OCI-LY1 (cell line): ENCODE results near the gene CLSTN2.

ENCODE experiments used
- CTCF ChIP-seq: fragments of 200-600 bp; sonication (generic), shearing (Covaris generic); IDR thresholded peaks from 2 replicates; pipeline ENCODE4 v1.5.1; 2017; ENCODE audit warnings: mild to moderate bottlenecking, antibody characterized with exemption, low read length, moderate library complexity, mixed read lengths
- EZH2 ChIP-seq: fragments of 200-600 bp; sonication (generic), shearing (Covaris generic); IDR thresholded peaks from 2 replicates; pipeline ENCODE4 v1.8.0; 2017; ENCODE audit warnings: borderline replicate concordance, mixed run types, mild to moderate bottlenecking, antibody characterized with exemption, low read length, moderate library complexity, mixed read lengths

- TF ChIP-seq CTCF (no peak), EZH2 (no peak)
Measured at GRCh38 chr3:140014831-140015495, 80.0 kb downstream of the CLSTN2 start.
